B cell (primary cell): ENCODE results near the gene SRRM2. TPM values are rescaled to one million over a fixed set of nuclear protein-coding genes. Genes with fewer than 3 reads are reported as not detected.
A peak's percentile ranks its signal among the peaks of the same experiment; 100 is the strongest.

Experiments used
- ATAC-seq: fragments of 200-7000 bp; cut with Tn5 transposase; one replicate; pipeline ENCODE4 v1.10.0; 2021; ENCODE audit warnings: low read depth, mild to moderate bottlenecking, moderate number of reproducible peaks, moderate library complexity
- CTCF ChIA-PET: fragments of 350-600 bp; sonication (Branson Sonifier 250); formaldehyde crosslinking; loops from one replicate; lab custom pipeline; 2021; ENCODE audit warnings: antibody characterized with exemption, inconsistent platforms; lab: Charles Lee
- POLR2A ChIA-PET: fragments of 350-600 bp; sonication (Branson Sonifier 250); formaldehyde crosslinking; loops from one replicate; lab custom pipeline; 2021; ENCODE audit warnings: antibody characterized with exemption; lab: Charles Lee
- DNase-seq: peaks from one replicate; pipeline ENCODE4 v3.0.0; 2013
- H2AFZ ChIP-seq: 2 replicates; pipeline ENCODE4 v1.6.1; 2012; ENCODE audit warnings: mild to moderate bottlenecking, low read depth, low read length; ENCODE audit not compliant: insufficient read depth, poor library complexity, severe bottlenecking
- H3K27ac ChIP-seq, 2 donors: 1 replicate in 1 of 2; 2 replicates in 1 of 2; pipeline ENCODE4 v1.5.1; 2012 to 2013; ENCODE audit warnings: low read length in 2 of 2, mild to moderate bottlenecking in 2 of 2, moderate library complexity in 1 of 2
- H3K27me3 ChIP-seq, 4 experiments: fragments of 200-600 bp in 1 of 4; sonication (generic) in 1 of 4; replicated peaks in 1 of 4; 1 replicate in 2 of 4; 2 replicates in 2 of 4; pipeline versions ENCODE4 v1.6.1 to v1.7.0; 2013 to 2016; ENCODE audit warnings: low read length in 3 of 4, mild to moderate bottlenecking in 2 of 4, mixed read lengths in 1 of 4, moderate library complexity in 1 of 4; ENCODE audit not compliant: insufficient read depth in 4 of 4, control insufficient read depth in 3 of 4; ENCODE audit errors: control extremely low read depth in 1 of 4
- H3K36me3 ChIP-seq, 2 experiments: replicated peaks in 1 of 2; 1 replicate in 1 of 2; 2 replicates in 1 of 2; pipeline versions ENCODE4 v1.6.1 to v1.7.1; 2013; ENCODE audit warnings: low read length in 1 of 2; ENCODE audit not compliant: insufficient read depth in 2 of 2, control insufficient read depth in 1 of 2; ENCODE audit errors: control extremely low read depth in 1 of 2, extremely low read depth in 1 of 2
- H3K4me1 ChIP-seq, 2 donors: fragments of 200-600 bp in 1 of 2; sonication (generic) in 1 of 2; 1 replicate in 1 of 2; 2 replicates in 1 of 2; pipeline versions ENCODE4 v1.5.1 to v1.6.1; 2013 to 2017; ENCODE audit warnings: low read length in 2 of 2; ENCODE audit not compliant: control insufficient read depth in 2 of 2, insufficient read depth in 2 of 2
- H3K4me2 ChIP-seq: replicated peaks from 2 replicates; pipeline ENCODE3; 2012; ENCODE audit warnings: mild to moderate bottlenecking, low read depth, low read length; ENCODE audit not compliant: poor library complexity, severe bottlenecking
- H3K4me3 ChIP-seq, 5 experiments: fragments of 200-600 bp in 1 of 5; sonication (generic) in 1 of 5; 1 replicate in 3 of 5; 2 replicates in 2 of 5; pipeline versions ENCODE4 v1.5.1 to v1.7.0; 2011 to 2016; ENCODE audit warnings: low read length in 4 of 5, mild to moderate bottlenecking in 4 of 5, low read depth in 2 of 5, control low read depth in 1 of 5, moderate library complexity in 1 of 5; ENCODE audit not compliant: insufficient read depth in 1 of 5; ENCODE audit errors: control extremely low read depth in 1 of 5, extremely low read depth in 1 of 5
- H3K79me2 ChIP-seq: fragments of 200-600 bp; sonication (generic); one replicate; pipeline ENCODE4 v1.6.0; 2016; ENCODE audit warnings: low read length; ENCODE audit not compliant: control insufficient read depth, insufficient read depth
- H3K9ac ChIP-seq: fragments of 200-600 bp; sonication (generic); 2 replicates; pipeline ENCODE4 v1.6.1; 2017; ENCODE audit warnings: mild to moderate bottlenecking, low read length, moderate library complexity
- H3K9me3 ChIP-seq, 3 donors: one replicate each; pipeline versions ENCODE4 v1.6.1 to v1.7.1; 2013; ENCODE audit warnings: low read length in 2 of 3; ENCODE audit not compliant: control insufficient read depth in 2 of 3, insufficient read depth in 1 of 3; ENCODE audit errors: control extremely low read depth in 1 of 3
- H4K20me1 ChIP-seq: 2 replicates; pipeline ENCODE4 v1.6.0; 2012; ENCODE audit warnings: mild to moderate bottlenecking, low read length; ENCODE audit not compliant: insufficient read depth, control insufficient read depth, poor library complexity, severe bottlenecking
- H3K27ac Mint-ChIP-seq: one replicate; pipeline ENCODE4 v1.8.0; 2021; ENCODE audit warnings: mixed read lengths
- H3K27me3 Mint-ChIP-seq: one replicate; pipeline ENCODE4 v1.8.0; 2021; ENCODE audit warnings: mixed read lengths
- H3K4me1 Mint-ChIP-seq: one replicate; pipeline ENCODE4 v1.8.0; 2021; ENCODE audit warnings: mixed read lengths
- H3K4me3 Mint-ChIP-seq: one replicate; pipeline ENCODE4 v1.8.0; 2021; ENCODE audit warnings: mixed read lengths
- H3K9me3 Mint-ChIP-seq: one replicate; pipeline ENCODE4 v1.8.0; 2022; ENCODE audit warnings: mixed read lengths; ENCODE audit not compliant: insufficient read depth
- CTCF ChIP-seq: fragments of 200-600 bp; IDR thresholded peaks from one replicate; pipeline ENCODE4 v1.8.0; 2022; ENCODE audit warnings: antibody characterized with exemption, mild to moderate bottlenecking
- EZH2 ChIP-seq: IDR thresholded peaks from 2 replicates; pipeline ENCODE4 v1.6.1; 2012; ENCODE audit warnings: borderline replicate concordance, low read depth, mild to moderate bottlenecking, moderate library complexity, low read length; ENCODE audit not compliant: insufficient read depth, poor library complexity, severe bottlenecking
- WGBS: methylation state at CpG from one replicate; pipeline ENCODE4 v1.1.5; 2013; ENCODE audit warnings: missing lambda C conversion rate; ENCODE audit not compliant: insufficient coverage; 5-methylcytosine and 5-hydroxymethylcytosine counted together
- intact Hi-C: fragments of 100-400 bp; cut with micrococcal nuclease; formaldehyde crosslinking; loops from one replicate; pipeline ENCODE4 v1.10.0; 2022
- polyA plus RNA-seq: library from polyadenylated mRNA; depleted of rRNA; stranded (reverse); fragments of >200 nt; gene quantifications from 2 replicates; pipeline ENCODE4 v1.2.3, GENCODE V29; 2012
- total RNA-seq, 2 donors: library from RNA; stranded (reverse); fragments of 120-200 nt in 1 of 2; gene quantifications; 1 replicate in 1 of 2; 2 replicates in 1 of 2; pipeline versions ENCODE4 v1.2.3 to v1.2.4, GENCODE V29; 2013 to 2022

SRRM2 gene
- total and polyA plus RNA-seq, 2 donors (not counting 1 experiment from before 2014, with no cell fraction given), result 1,485 to 1,879 TPM

GRCh38 chr16:2777903-2778629 lies 25.6 kb downstream of the SRRM2 start:
- ChIA-PET CTCF (interaction anchor here (0.9 kb wide), 1 partner anchor 90 kb away, joined by 4 read pairs; no protein-coding TSS in a partner anchor), POLR2A (interaction anchor here (0.5 to 3.9 kb wide), 8 partner anchors 26 to 303 kb away, joined by 3 to 31 read pairs (median 4); partner anchors contain the start of genes FLYWCH2, KCTD5, PRSS27 and SRRM2)
- H3K27me3 ChIP-seq, result no peaks in the 10 kb centered on the region
- no peaks in the 10 kb centered on the region for H3K9me3 Mint-ChIP-seq
- intact Hi-C loops, result loop anchor here (1.0 to 10.0 kb wide), 6 partner anchors 26 to 786 kb away; partner anchors contain the start of genes KCTD5, PKMYT1, PRSS27 and SRRM2
- H3K9me3 ChIP-seq, result no peaks in the 10 kb centered on the region
- H2AFZ ChIP-seq, result peak overlapping the region; percentile 98
- H3K4me3 Mint-ChIP-seq, result peak overlapping the region; percentile 96
- H3K27ac ChIP-seq, result peak overlapping the region; percentile 98 to 99
- peaks cover 39% of the 10 kb centered on the region for H3K79me2 ChIP-seq
- peak; percentile 5 for ATAC-seq
- H3K36me3 ChIP-seq, result peaks cover 0 to 16% of the 10 kb centered on the region in 2 experiments
- H3K27ac Mint-ChIP-seq, result peak overlapping the region; percentile 98
- peak overlapping the region; percentile 100 for H3K9ac ChIP-seq
- H4K20me1 ChIP-seq, result peaks cover 15% of the 10 kb centered on the region
- no peak for TF ChIP-seq EZH2
- TF ChIP-seq CTCF, result no peak
- H3K27me3 Mint-ChIP-seq, result no peaks in the 10 kb centered on the region
- peaks cover 17 to 29% of the 10 kb centered on the region in 2 donors for H3K4me1 ChIP-seq
- H3K4me3 ChIP-seq, result peak overlapping the region; percentile 53 to 97 (median 93)
- peak; percentile 62 for DNase-seq
- H3K4me1 Mint-ChIP-seq, result peaks cover 26% of the 10 kb centered on the region
- H3K4me2 ChIP-seq, result peak overlapping the region; percentile 95
- 10% methylated on average over 25 of the region's 27 CpGs for WGBS
